Prostate gland (tissue), 2 donors: ENCODE data around the gene RBM47. TPM values are rescaled to one million over a fixed set of nuclear protein-coding genes. Genes with fewer than 3 reads are reported as not detected.
"Not testable (repeated sequence)": the region's sequence is repeated elsewhere in the genome, so short reads cannot be mapped to it uniquely, and the experiment has no call there.

Source experiments
- DNase-seq: peaks from one replicate; pipeline ENCODE4 v3.0.0-alpha.2; 2019; ENCODE audit warnings: low spot score
- H3K27ac ChIP-seq, 2 donors: fragments of 200-600 bp; sonication (generic); 2 replicates each; pipeline ENCODE4 v1.5.1; 2017 to 2019
- H3K27me3 ChIP-seq: fragments of 200-600 bp; sonication (generic); replicated peaks from 2 replicates; pipeline ENCODE4 v1.5.1; 2019; ENCODE audit not compliant: insufficient read depth
- H3K36me3 ChIP-seq, 2 donors: fragments of 200-600 bp; sonication (generic); 1 replicate in 1 of 2; 2 replicates in 1 of 2; pipeline versions ENCODE4 v1.5.1 to v1.8.1; 2017 to 2019
- H3K4me1 ChIP-seq: fragments of 200-600 bp; sonication (generic); replicated peaks from 2 replicates; pipeline ENCODE4 v1.5.1; 2019
- H3K4me3 ChIP-seq, 2 donors: fragments of 200-600 bp; sonication (generic); 2 replicates each; pipeline ENCODE4 v1.5.1; 2017 to 2019
- H3K9me3 ChIP-seq: fragments of 200-600 bp; sonication (generic); 2 replicates; pipeline ENCODE4 v1.5.1; 2017
- POLR2A ChIP-seq: fragments of 450-650 bp; IDR thresholded peaks from one replicate; pipeline ENCODE4 v1.6.1; 2016; ENCODE audit warnings: antibody characterized with exemption, mild to moderate bottlenecking
- POLR2AphosphoS5 ChIP-seq: sonication (generic); formaldehyde crosslinking; IDR thresholded peaks from one replicate; pipeline ENCODE4 v1.6.1; 2017; ENCODE audit warnings: antibody characterized with exemption
- WGBS: methylation state at CpG from one replicate; pipeline ENCODE4 v1.1.5; 2018; 5-methylcytosine and 5-hydroxymethylcytosine counted together
- intact Hi-C: fragments of 100-400 bp; cut with DNase I; formaldehyde crosslinking; loops from one replicate; pipeline ENCODE4 v1.14.2; 2022
- total RNA-seq, 2 donors: library from RNA; depleted of rRNA; stranded (reverse); fragments of >200 nt; gene quantifications; one replicate each; pipeline ENCODE4 v1.1.0, GENCODE V29; 2016
- TF ChIP-seq, protein P1 (sequence below), 4 experiments: fragments of 200-600 bp in 2 of 4; fragments of 450-650 bp in 2 of 4; sonication (generic) in 2 of 4; IDR thresholded peaks; 1 replicate in 3 of 4; 2 replicates in 1 of 4; pipeline ENCODE4 v1.5.1; 2016 to 2019; ENCODE audit warnings: antibody characterized with exemption in 4 of 4, mild to moderate bottlenecking in 2 of 4, moderate library complexity in 2 of 4

Gene RBM47
- total RNA-seq, 2 donors from 2014 or later: 241 to 302 TPM

DNA sequence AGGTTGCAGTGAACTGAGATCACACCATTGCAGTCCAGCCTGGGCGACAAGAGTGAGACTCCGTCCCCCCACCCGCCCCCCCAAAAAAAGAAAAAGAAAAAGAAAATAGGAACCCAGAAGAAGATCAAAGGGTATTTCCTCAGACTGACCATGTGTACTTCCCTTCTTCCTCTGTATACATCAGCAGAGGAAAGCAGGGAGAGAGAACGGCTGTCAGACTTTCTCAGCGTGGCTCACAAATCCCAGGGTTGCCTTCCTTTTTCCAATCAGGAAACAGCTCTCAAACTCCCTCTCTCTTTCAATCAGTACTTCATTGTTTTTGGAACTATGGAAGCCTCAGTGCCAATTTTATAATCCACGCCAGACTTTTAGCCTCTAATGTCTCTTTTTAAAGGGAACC lies 235.4 kb downstream of the RBM47 start:
- no peaks in the 10 kb centered on the region for H3K4me1 ChIP-seq
- no peaks in the 10 kb centered on the region for H3K9me3 ChIP-seq
- WGBS: 62% methylated on average over 6 of the region's 6 CpGs
- no peak overlapping the region for H3K4me3 ChIP-seq
- TF ChIP-seq POLR2AphosphoS5: no peak
- TF ChIP-seq POLR2A: no peak
- TF ChIP-seq, protein P1, sequence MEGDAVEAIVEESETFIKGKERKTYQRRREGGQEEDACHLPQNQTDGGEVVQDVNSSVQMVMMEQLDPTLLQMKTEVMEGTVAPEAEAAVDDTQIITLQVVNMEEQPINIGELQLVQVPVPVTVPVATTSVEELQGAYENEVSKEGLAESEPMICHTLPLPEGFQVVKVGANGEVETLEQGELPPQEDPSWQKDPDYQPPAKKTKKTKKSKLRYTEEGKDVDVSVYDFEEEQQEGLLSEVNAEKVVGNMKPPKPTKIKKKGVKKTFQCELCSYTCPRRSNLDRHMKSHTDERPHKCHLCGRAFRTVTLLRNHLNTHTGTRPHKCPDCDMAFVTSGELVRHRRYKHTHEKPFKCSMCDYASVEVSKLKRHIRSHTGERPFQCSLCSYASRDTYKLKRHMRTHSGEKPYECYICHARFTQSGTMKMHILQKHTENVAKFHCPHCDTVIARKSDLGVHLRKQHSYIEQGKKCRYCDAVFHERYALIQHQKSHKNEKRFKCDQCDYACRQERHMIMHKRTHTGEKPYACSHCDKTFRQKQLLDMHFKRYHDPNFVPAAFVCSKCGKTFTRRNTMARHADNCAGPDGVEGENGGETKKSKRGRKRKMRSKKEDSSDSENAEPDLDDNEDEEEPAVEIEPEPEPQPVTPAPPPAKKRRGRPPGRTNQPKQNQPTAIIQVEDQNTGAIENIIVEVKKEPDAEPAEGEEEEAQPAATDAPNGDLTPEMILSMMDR (IDR thresholded peaks at IDR 0.05): no peak
- no peaks in the 10 kb centered on the region for H3K27me3 ChIP-seq
- no peak overlapping the region for H3K27ac ChIP-seq
- H3K36me3 ChIP-seq: no peaks in the 10 kb centered on the region
- DNase-seq: no peak
- intact Hi-C loops: no loop called here

DNA sequence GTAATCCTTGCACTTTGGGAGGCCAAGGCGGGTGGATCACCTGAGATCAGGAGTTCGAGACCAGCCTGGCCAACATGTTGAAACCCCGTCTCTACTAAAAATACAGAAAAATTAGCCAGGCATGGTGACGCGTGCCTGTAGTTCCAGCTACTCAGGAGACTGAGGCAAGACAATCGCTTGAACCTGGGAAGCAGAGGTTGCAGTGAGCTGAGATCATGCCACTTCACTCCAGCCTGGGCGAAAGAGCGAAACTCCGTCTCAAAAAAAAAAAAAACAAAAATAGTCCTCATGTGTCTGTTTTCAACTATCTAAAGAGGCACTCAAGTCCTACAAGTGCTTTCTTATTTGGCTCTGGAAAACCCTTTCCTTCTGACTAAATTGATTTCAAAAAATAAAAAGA lies 237.4 kb downstream of the RBM47 start:
- H3K36me3 ChIP-seq, H3K27me3 ChIP-seq, H3K4me1 ChIP-seq, H3K27ac ChIP-seq, H3K9me3 ChIP-seq, H3K4me3 ChIP-seq, intact Hi-C loops, DNase-seq: not testable (repeated sequence)
- WGBS: 92% methylated on average over 9 of the region's 9 CpGs

DNA sequence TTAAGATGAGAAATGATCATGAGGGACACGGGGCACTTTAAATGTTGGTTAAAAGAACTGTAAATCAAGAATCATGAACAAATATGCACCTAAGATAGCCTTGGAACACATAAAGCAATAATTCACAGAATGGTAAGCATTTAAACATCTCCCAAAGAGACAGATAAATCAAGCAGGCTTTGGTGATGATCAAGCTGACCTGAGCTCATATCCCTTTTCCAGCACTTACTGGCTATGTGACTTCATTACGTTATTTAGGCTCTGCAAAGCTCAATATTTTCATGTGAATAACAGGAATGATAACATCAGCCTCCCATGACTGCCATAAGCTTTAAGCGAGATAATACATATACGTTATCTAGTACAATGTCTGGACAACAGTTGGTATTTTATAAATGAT lies 239.7 kb downstream of the RBM47 start:
- intact Hi-C loops: no loop called here
- whole genome bisulfite sequencing: 87% methylated on average over 4 of the region's 4 CpGs
- H3K27me3 ChIP-seq: no peaks in the 10 kb centered on the region
- no peaks in the 10 kb centered on the region for H3K9me3 ChIP-seq
- H3K4me3 ChIP-seq: no peak overlapping the region
- no peak overlapping the region for H3K27ac ChIP-seq
- TF ChIP-seq POLR2AphosphoS5: no peak
- TF ChIP-seq, protein P1 (IDR thresholded peaks at IDR 0.05): no peak
- no peak for TF ChIP-seq POLR2A
- no peaks in the 10 kb centered on the region for H3K4me1 ChIP-seq
- no peaks in the 10 kb centered on the region for H3K36me3 ChIP-seq
- no peak for DNase-seq

DNA sequence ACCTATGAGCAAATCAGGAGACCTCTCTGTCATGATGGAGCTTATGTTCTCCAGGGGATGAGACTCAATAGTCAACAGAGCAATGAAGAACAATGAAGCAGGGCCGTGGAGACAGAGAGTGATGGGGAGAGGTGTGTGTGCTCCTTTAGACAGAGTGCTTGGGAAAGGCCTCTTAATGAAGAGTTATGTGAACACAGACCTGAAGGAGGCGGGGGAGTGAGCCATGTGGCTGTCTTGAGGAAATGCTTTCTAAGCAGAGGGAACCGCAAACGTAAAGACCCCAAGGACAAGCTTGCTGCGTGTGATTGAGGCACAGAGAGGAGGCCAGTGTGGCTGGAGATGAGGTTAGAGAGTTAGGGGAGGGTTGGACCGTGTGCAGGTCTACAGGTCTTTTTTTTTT lies 241.4 kb downstream of the RBM47 start:
- Histone ChIP-seq H3K27ac (no peak overlapping the region), H3K4me1 (no peaks in the 10 kb centered on the region), H3K27me3 (no peaks in the 10 kb centered on the region), H3K36me3 (no peaks in the 10 kb centered on the region), H3K4me3 (no peak overlapping the region), H3K9me3 (no peaks in the 10 kb centered on the region)
- DNase-seq: no peak
- intact Hi-C loops: no loop called here
- WGBS: 66% methylated on average over 6 of the region's 6 CpGs
- TF ChIP-seq POLR2A: no peak
- TF ChIP-seq POLR2AphosphoS5: no peak
- TF ChIP-seq, protein P1 (IDR thresholded peaks at IDR 0.05): no peak

DNA sequence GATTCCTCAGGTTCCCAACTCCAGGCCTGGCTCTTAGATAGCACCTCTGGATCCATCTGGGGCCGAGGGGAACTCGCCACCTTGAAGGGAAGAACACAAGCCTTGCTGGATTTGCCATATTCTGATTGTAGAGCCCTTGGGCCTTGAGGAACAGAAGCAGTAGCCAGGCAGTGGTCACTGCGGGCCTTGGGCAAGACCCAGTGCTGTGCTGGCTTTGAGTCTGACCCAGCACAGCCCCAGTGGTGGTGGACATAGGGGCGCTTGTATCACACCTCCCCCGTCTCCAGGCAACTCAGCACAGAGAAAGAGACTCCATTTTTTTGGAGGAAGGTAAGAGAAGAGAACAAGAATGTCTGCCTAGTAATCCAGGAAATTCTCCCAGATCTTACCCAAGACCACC lies 249.0 kb downstream of the RBM47 start:
- no peaks in the 10 kb centered on the region for H3K4me1 ChIP-seq
- no peaks in the 10 kb centered on the region for H3K27me3 ChIP-seq
- no peak for TF ChIP-seq POLR2A
- H3K36me3 ChIP-seq: no peaks in the 10 kb centered on the region
- no peak for DNase-seq
- intact Hi-C loops: no loop called here
- H3K4me3 ChIP-seq: no peak overlapping the region
- H3K9me3 ChIP-seq: no peaks in the 10 kb centered on the region
- 74% methylated on average over 5 of the region's 5 CpGs for WGBS
- H3K27ac ChIP-seq: no peak overlapping the region

DNA sequence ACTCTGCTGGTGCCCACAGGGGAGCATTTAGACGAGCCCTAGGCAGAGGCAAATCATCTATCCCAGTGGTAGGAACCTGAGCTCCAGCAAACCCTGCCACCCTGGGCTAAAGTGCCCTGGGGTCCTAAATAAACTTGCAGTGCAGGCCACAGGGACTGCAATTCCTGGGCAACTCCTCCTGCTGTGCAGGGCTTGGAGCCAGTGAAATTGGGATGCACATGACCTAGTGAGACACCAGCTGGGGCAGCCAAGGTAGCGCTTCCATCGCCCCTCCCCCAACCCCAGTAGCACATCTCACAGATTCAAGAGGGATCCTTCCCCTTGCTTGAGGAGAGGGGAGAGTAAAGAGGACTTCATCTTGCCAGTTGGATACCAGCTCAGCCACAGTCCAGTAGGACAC lies 250.4 kb downstream of the RBM47 start:
- TF ChIP-seq POLR2A: no peak
- TF ChIP-seq, protein P1 (IDR thresholded peaks at IDR 0.05): no peak
- no peak for TF ChIP-seq POLR2AphosphoS5
- H3K27ac ChIP-seq: no peak overlapping the region
- H3K27me3 ChIP-seq: no peaks in the 10 kb centered on the region
- H3K4me1 ChIP-seq: no peaks in the 10 kb centered on the region
- WGBS: 69% methylated on average over 3 of the region's 3 CpGs
- no peaks in the 10 kb centered on the region for H3K36me3 ChIP-seq
- H3K9me3 ChIP-seq: no peaks in the 10 kb centered on the region
- DNase-seq: no peak
- intact Hi-C loops: no loop called here
- no peak overlapping the region for H3K4me3 ChIP-seq
